ENCODE data around the gene PLEKHH2. TPM values are rescaled to one million over a fixed set of nuclear protein-coding genes. Genes with fewer than 3 reads are reported as not detected.

Gene PLEKHH2
- total and polyA plus RNA-seq, 7 donors = 0.69 to 83.1 (median 35.3) TPM

DNA sequence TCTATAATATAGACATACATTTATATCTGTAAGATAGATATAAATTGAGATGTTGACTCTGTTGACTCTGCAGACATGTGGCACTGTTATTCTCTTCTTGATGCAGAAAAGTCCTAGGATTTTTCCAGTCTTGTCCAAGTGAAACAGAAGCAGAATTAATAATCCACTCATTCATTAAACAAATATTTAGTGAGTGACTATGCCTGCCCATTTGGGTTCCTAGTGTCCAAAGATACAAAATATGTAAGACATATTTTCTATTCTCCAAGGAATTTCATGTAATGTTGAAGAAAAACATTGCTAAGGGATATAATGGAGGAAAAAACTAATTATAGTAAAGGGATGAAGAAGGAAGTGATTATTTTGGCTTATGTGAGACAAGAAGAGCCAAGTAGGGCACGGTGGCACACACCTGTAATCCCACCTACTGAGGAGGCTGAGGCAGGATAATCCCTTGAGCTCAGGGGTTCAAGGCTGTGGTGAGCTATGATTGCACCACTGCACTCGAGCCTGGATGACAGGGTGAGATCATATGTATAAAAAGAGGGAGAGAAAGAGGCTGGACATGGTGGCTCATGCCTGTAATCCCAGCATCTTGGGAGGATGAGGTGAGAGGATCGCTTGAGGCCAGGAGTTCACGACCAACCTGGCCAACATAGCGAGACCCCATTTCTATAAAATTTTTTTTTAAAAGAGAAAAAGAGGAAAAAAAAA, 19.9 kb upstream of the PLEKHH2 start:
- no peak for DNase-seq
- Histone ChIP-seq H3K27me3 (no peaks in the 10 kb centered on the region), H3K4me1 (peaks cover 0 to 4% (median 0%) of the 10 kb centered on the region in 4 donors), H3K27ac (no peak overlapping the region), H3K4me3 (no peak overlapping the region), H3K36me3 (no peaks in the 10 kb centered on the region), H3K9me3 (no peaks in the 10 kb centered on the region)
- intact Hi-C loops (cut with DNase I) = no loop called here
- 72 to 80% methylated on average over 5 of the region's 5 CpGs for WGBS, 2 donors
- TF ChIP-seq EP300 (IDR thresholded peaks at IDR 0.05) (no peak), POLR2A (IDR thresholded peaks at IDR 0.05) (no peak), POLR2AphosphoS5 (IDR thresholded peaks at IDR 0.05) (no peak), CTCF (IDR thresholded peaks at IDR 0.05) (no peak)

GRCh38 chr2:43619511-43619910, 17.5 kb upstream of the PLEKHH2 start:
- TF ChIP-seq EP300 (IDR thresholded peaks at IDR 0.05) (no peak), CTCF (IDR thresholded peaks at IDR 0.05) (no peak), POLR2A (IDR thresholded peaks at IDR 0.05) (no peak), POLR2AphosphoS5 (IDR thresholded peaks at IDR 0.05) (no peak)
- DNase-seq = no peak

GRCh38 chr2:43622931-43623451, 14.1 kb upstream of the PLEKHH2 start:
- no peaks in the 10 kb centered on the region for H3K9me3 ChIP-seq
- 51 to 61% methylated on average over 6 of the region's 6 CpGs for WGBS, 2 donors
- peak overlapping the region in 1 of 4 donors; percentile 1 for H3K4me3 ChIP-seq
- H3K4me1 ChIP-seq = peaks cover 0 to 8% (median 5%) of the 10 kb centered on the region in 4 donors
- peak overlapping the region in 2 of 4 donors; percentile 45 to 63 for H3K27ac ChIP-seq
- intact Hi-C loops (cut with DNase I) = no loop called here
- DNase-seq = peak; percentile 85
- H3K27me3 ChIP-seq = no peaks in the 10 kb centered on the region
- no peaks in the 10 kb centered on the region for H3K36me3 ChIP-seq
- no peak for TF ChIP-seq EP300 (IDR thresholded peaks at IDR 0.05)
- TF ChIP-seq POLR2A (IDR thresholded peaks at IDR 0.05) = no peak
- no peak for TF ChIP-seq CTCF (IDR thresholded peaks at IDR 0.05)
- no peak for TF ChIP-seq POLR2AphosphoS5 (IDR thresholded peaks at IDR 0.05)

More at GRCh38 chr2:43619511-43619910, 17.5 kb upstream of the PLEKHH2 start:
- Histone ChIP-seq H3K4me3 (no peak overlapping the region), H3K36me3 (no peaks in the 10 kb centered on the region), H3K27me3 (no peaks in the 10 kb centered on the region), H3K4me1 (peaks cover 0 to 8% (median 5%) of the 10 kb centered on the region in 4 donors), H3K9me3 (no peaks in the 10 kb centered on the region), H3K27ac (no peak overlapping the region)
- 90 to 94% methylated on average over 10 of the region's 10 CpGs for WGBS, 2 donors
- intact Hi-C loops (cut with DNase I) = no loop called here

DNA sequence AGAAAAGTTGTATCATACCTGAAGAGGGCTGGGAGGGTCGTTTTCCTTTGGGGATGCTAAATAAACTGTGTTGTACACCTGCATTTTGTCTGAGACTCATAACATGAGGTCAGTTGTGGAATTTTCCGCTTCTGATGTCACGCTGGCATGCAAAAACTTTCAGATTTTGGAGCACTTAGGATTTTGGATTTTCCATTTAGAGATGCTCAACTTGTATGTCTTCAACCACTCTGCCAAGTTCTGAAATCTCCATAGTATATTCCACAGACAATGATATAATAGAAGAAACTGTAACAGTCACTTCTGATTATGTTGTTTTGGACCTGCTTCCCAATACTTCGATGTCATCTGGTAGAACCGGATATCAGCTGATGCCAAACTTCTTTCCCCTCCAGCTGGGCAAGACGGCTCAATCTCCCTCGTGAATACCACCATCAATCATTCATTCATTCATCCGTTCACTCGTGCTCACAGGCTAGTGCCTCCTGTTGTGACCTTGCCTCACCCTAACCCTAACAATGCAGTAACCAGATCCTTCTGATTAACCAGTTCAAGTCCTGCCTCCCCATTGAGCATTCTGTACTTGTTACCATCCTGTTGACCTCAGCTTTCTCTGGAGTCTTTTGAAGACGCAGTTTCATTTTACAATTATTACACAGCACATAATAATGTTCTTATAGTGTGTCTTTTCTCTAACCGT, 5.3 kb upstream of the PLEKHH2 start:
- Histone ChIP-seq H3K4me1 (peaks cover 0 to 13% (median 7%) of the 10 kb centered on the region in 4 donors), H3K9me3 (no peaks in the 10 kb centered on the region), H3K4me3 (no peak overlapping the region), H3K27ac (no peak overlapping the region), H3K36me3 (no peaks in the 10 kb centered on the region), H3K27me3 (no peaks in the 10 kb centered on the region)
- no peak for DNase-seq
- TF ChIP-seq POLR2A (IDR thresholded peaks at IDR 0.05) (no peak), EP300 (IDR thresholded peaks at IDR 0.05) (no peak), POLR2AphosphoS5 (IDR thresholded peaks at IDR 0.05) (no peak), CTCF (IDR thresholded peaks at IDR 0.05) (no peak)
- intact Hi-C loops (cut with DNase I) = no loop called here
- 66 to 71% methylated on average over 11 of the region's 11 CpGs for WGBS, 2 donors
